GM18907 (cell line): ENCODE measurements around the gene TM7SF3.
"Not testable (repeated sequence)": the region's sequence is repeated elsewhere in the genome, so short reads cannot be mapped to it uniquely, and the experiment has no call there.

Source experiments
- ATAC-seq: cut with Tn5 transposase; IDR thresholded peaks from one replicate; pipeline ENCODE4 v1.9.1; 2021; ENCODE audit warnings: mild to moderate bottlenecking, moderate library complexity; ENCODE audit not compliant: unreplicated experiment

The TM7SF3 gene

GRCh38 chr12:27014085-27014858 lies at the start of gene TM7SF3:
TSS of gene TM7SF3 (minus strand) at chr12:27014384. CDS start at chr12:27014168, 216 bp downstream.
- ATAC-seq, result peak; percentile 85

DNA sequence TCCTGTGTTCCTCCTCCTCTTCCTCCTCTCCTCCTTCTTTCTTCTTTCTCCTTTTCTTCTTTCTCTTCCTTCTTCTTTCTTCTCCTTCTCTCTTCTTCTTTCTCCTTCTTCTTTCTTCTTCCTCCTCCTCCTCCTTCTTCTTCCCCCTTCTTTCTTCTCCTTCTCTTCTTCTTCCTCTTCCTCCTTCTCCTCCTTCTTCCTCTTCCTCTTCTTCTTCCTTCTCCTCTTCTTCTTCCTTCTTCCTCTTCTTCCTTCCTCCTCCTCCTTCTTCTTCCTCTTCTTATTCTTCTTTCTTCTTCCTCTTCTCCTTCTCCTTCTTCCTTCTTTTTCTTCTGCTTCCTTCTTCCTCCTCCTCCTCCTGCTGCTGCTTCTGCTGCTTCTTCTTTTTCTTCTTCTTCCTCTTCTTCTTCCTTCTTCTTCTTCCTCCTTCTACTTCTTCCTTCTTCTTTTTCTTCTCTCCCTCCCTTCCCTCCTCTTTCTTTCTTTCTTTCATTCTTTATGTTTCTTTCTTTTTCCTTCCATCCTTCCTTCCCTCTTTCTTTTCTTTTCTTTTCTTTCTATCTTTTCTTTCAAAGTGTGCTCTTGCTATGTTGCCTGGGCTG lies 49.2 kb upstream of the TM7SF3 start:
- ATAC-seq, result no peak

GRCh38 chr12:27061317-27061716 lies 47.1 kb upstream of the TM7SF3 start:
- no peak for ATAC-seq

GRCh38 chr12:27060740-27061139 lies 46.6 kb upstream of the TM7SF3 start:
- no peak for ATAC-seq

- no peak for ATAC-seq
Observed at GRCh38 chr12:27057543-27057942, 43.4 kb upstream of the TM7SF3 start.

DNA sequence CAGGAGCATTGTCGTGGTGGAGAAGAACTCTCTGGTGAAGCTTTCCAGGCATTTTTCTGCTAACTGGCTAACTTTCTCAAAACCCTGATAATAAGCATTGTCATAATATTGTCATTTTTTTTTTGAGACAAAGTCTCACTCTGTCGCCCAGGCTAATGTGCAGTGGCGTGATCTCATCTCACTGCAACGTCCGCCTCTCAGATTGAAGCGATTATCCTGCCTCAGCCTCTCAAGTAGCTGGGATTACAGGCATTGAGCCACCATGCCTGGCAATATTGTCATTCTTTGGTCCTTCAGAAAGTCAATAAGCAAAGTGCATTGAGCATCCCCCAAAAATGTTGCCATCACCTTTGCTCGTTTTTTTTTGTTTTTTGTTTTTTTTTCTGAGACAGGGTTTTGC lies 41.8 kb upstream of the TM7SF3 start:
- no peak for ATAC-seq

- ATAC-seq, result no peak
Observed at GRCh38 chr12:27052742-27053141, 38.6 kb upstream of the TM7SF3 start.

- no peak for ATAC-seq
Observed at GRCh38 chr12:27052176-27052575, 38.0 kb upstream of the TM7SF3 start.

DNA sequence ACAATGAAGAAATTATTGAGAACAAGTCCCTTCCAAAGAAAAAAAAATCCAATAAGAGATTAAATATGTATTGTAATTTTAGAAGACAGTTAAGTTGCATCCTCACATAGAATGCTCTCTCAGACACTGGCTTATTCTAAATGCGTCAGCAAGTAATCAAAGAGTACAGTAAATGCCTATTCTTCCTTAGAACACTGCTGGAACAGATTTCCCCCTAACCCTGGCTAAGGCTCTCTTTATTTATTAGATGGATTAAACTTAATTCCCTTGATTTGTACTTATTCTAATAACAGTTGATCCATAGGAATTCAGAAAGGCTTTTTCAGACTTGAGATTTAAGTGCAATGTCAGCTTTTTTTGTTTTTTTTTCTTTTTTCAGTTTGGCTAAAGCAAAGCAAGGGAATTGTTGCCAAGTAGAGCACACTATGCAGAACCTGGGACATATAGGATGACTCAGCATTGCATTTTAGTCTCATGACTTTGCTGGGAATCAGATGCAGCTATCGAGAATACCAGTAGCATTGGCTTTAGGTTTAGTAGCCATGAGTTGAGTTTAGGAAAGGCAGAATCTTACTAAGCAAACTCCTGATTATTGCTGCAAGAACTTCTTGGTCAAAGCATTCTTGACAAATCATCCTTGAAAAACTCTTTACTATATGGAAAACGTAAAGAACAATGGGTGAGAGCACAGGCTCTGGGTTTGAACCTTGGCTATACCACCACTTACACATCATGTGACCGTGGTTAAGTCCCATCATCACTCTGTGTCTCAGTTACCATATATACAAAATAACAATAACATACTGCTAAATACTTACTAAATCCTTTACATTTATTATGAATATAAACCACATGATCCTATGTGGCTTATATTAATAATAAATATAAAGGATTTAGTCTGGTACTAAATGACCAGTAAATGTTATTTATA lies 34.9 kb upstream of the TM7SF3 start:
- ATAC-seq, result no peak

DNA sequence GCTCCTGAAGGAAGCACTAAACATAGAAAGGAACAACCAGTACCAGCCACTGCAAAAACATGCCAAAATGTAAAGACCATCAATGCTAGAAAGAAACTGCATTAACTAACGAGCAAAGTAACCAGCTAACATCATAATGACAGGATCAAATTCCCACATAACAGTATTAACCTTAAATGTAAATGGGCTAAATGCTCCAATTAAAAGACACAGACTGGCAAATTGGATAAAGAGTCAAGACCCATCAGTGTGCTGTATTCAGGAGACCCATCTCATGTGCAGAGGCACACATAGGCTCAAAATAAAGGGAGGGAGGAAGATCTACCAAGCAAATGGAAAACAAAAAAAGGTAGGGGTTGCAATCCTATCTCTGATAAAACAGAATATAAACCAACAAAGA lies 27.8 kb upstream of the TM7SF3 start:
- ATAC-seq, result not testable (repeated sequence)

- not testable (repeated sequence) for ATAC-seq
Observed at GRCh38 chr12:27040637-27041036, 26.5 kb upstream of the TM7SF3 start.

DNA sequence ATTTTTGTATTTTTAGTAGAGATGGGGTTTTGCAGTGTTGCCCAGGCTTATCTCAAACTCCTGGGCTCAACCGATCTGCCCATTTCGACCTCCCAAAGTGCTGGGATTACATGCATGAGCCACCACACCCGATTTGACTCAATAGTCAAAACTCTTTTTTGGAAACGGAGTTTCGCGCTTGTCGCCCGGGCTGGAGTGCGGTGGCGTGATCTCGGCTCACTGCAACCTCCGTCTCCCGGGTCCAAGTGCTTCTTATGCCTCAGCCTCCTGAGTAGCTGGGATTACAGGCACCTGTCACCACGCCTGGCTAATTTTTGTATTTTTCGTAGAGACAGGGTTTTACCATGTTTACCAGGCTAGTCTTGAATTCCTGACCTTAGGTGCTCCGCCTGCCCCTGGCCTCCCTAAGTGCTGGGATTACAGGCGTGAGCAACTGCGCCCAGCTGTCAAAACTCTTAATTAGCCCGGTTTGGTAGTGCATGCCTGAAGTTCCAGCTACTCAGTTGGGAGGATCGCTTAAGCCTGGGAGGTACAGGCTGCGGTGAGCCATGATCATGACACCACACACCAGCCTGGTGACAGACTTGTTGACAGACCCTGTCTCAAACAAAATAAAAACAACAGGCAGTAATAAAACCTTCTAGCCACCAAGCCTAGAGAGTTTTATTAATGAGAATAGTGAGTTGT lies 20.6 kb upstream of the TM7SF3 start:
- no peak for ATAC-seq

GRCh38 chr12:27032679-27033078 lies 18.5 kb upstream of the TM7SF3 start:
- no peak for ATAC-seq

- ATAC-seq, result no peak
Observed at GRCh38 chr12:27031531-27031930, 17.3 kb upstream of the TM7SF3 start.

DNA sequence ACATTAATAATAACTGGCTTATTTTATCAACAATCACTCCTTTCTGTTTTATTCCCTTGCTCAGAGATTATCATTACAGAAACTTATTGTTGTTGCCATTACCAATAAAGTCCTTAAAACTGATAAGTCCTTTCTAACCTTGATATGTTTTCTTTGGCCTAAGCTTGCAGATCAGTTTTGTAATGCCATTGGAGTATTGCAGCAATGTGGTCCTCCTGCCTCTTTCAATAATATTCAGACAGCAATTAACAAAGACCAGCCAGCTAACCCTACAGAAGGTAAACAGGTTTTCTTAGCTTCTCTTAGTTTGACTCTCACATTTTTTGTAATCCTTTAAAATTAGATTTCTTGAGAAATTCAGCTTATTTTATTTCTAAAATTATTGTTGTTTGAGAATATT lies 12.1 kb upstream of the TM7SF3 start:
- ATAC-seq, result no peak

- ATAC-seq, result no peak
Observed at GRCh38 chr12:27025116-27025515, 10.9 kb upstream of the TM7SF3 start.

DNA sequence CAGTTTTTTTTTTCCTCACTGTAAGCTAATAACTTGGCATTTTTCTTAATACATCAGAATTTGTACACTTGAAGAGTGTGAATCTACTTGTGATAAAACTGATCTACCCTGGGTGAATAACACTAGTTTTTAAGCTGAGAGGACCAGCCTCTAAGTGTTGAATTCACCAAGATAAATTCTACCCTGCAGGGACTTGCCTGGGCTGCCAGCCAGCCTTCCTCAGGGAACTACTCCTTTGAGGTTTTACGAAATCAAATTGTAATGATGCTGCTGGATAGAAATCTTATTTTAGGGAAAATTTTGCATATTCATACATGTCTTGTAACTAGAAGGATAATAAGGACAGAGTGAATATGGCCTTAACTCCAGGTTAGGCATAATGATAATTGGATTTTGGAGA lies 10.1 kb upstream of the TM7SF3 start:
- no peak for ATAC-seq

DNA sequence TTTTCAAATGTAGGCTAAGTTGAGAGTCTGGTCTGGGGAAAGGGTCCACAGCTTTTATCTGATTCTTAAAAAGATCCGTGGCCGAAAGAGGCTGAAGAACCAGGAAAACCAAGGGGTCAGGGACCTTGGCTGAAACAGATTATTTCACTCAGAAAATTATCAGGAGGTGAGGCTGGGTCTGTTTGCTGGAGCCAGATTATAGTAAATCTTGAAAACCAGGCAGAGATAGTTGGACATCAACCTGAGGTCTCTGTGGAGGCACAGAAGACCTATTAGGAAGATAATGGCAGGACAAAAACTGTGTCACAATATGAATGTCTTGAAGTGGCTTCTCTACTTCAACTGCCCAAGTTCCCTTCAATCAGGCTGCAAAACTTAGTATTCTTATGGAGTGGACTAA lies 6.6 kb upstream of the TM7SF3 start:
- ATAC-seq, result no peak

- ATAC-seq, result no peak
Observed at GRCh38 chr12:27018037-27018436, 3.9 kb upstream of the TM7SF3 start.

GRCh38 chr12:27017163-27017823 lies 3.1 kb upstream of the TM7SF3 start:
- ATAC-seq, result not testable (repeated sequence)

DNA sequence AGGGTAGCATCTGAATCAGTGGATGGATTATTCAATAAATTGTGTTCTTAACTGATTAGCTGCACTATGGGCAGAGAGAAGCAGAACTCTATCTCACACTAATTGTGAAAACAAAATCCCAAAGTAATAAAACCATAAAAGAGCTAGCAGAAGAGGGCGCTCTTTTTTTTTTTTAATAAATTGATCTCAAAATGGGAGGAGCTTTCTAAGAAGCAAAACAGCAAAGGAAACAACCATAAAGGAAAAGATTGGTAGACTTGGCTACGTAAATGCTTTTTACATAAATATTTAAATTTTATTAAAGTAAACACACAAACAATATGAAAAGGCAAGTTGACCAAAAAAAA lies 1.5 kb upstream of the TM7SF3 start:
- no peak for ATAC-seq
